ENCODE data around the gene COL8A2.

COL8A2 gene

GRCh38 chr1:36164361-36164760 is 39.3 kb upstream of the COL8A2 start:
- no peaks in the 10 kb centered on the region for H4K20me1 ChIP-seq (ENCODE audit: low read depth, low read length)
- H3K27ac ChIP-seq (ENCODE audit: low read depth, low read length) = no peak overlapping the region
- no peak overlapping the region for H3K9ac ChIP-seq (ENCODE audit: low read length)
- no peaks in the 10 kb centered on the region for H3K9me2 ChIP-seq (replicated peaks; ENCODE audit: insufficient read depth, low read length)
- peaks cover 58% of the 10 kb centered on the region for H3K79me2 ChIP-seq (ENCODE audit: insufficient read depth, low read length)
- no peaks in the 10 kb centered on the region for H3K9me3 ChIP-seq (ENCODE audit: insufficient read depth, low read length)
- no peak overlapping the region for H3K4me2 ChIP-seq (ENCODE audit: low read depth, low read length, poor library complexity, severe bottlenecking)
- H3F3A ChIP-seq (ENCODE audit: insufficient read depth) = no peaks in the 10 kb centered on the region; the same call in 1 of the 2 replicates
- no peaks in the 10 kb centered on the region for H3K27me3 ChIP-seq (ENCODE audit: low read length)
- H3K36me3 ChIP-seq (ENCODE audit: low read length) = no peaks in the 10 kb centered on the region
- TF ChIP-seq CTCF (IDR thresholded peaks at IDR 0.05; ENCODE audit: insufficient read depth, low read length, poor library complexity, severe bottlenecking) (no peak), EZH2phosphoT487 (conservative IDR thresholded peaks at IDR 0.05; ENCODE audit: low read length) (no peak)
- no peak overlapping the region for H2AFZ ChIP-seq (ENCODE audit: low read depth, low read length, severe bottlenecking)
- H3K4me3 ChIP-seq (ENCODE audit: insufficient read depth, low read length, poor library complexity, severe bottlenecking) = no peak overlapping the region

- Histone ChIP-seq H3K79me2 (ENCODE audit: insufficient read depth, low read length) (peaks cover 63% of the 10 kb centered on the region), H3K27ac (ENCODE audit: low read depth, low read length) (no peak overlapping the region), H3K9me2 (replicated peaks; ENCODE audit: insufficient read depth, low read length) (no peaks in the 10 kb centered on the region), H3K9ac (ENCODE audit: low read length) (no peak overlapping the region), H3K4me2 (ENCODE audit: low read depth, low read length, poor library complexity, severe bottlenecking) (no peak overlapping the region), H2AFZ (ENCODE audit: low read depth, low read length, severe bottlenecking) (no peak overlapping the region), H4K20me1 (ENCODE audit: low read depth, low read length) (no peaks in the 10 kb centered on the region), H3K9me3 (ENCODE audit: insufficient read depth, low read length) (no peaks in the 10 kb centered on the region), H3K36me3 (ENCODE audit: low read length) (no peaks in the 10 kb centered on the region), H3K27me3 (ENCODE audit: low read length) (no peaks in the 10 kb centered on the region), H3F3A (ENCODE audit: insufficient read depth) (no peaks in the 10 kb centered on the region; the same call in 1 of the 2 replicates), H3K4me3 (ENCODE audit: insufficient read depth, low read length, poor library complexity, severe bottlenecking) (no peak overlapping the region)
- TF ChIP-seq CTCF (IDR thresholded peaks at IDR 0.05; ENCODE audit: insufficient read depth, low read length, poor library complexity, severe bottlenecking) = no peak
- no peak for TF ChIP-seq EZH2phosphoT487 (conservative IDR thresholded peaks at IDR 0.05; ENCODE audit: low read length)
These were observed 38.4 kb upstream of the COL8A2 start for GRCh38 chr1:36163426-36163825.

- no peaks in the 10 kb centered on the region for H3K27me3 ChIP-seq (ENCODE audit: low read length)
- no peaks in the 10 kb centered on the region for H3K9me3 ChIP-seq (ENCODE audit: insufficient read depth, low read length)
- H2AFZ ChIP-seq (ENCODE audit: low read depth, low read length, severe bottlenecking) = no peak overlapping the region
- H3K36me3 ChIP-seq (ENCODE audit: low read length) = no peaks in the 10 kb centered on the region
- H3K27ac ChIP-seq (ENCODE audit: low read depth, low read length) = no peak overlapping the region
- peaks cover 1% of the 10 kb centered on the region; the same call in 1 of the 2 replicates for H3F3A ChIP-seq (ENCODE audit: insufficient read depth)
- peaks cover 64% of the 10 kb centered on the region for H3K79me2 ChIP-seq (ENCODE audit: insufficient read depth, low read length)
- no peaks in the 10 kb centered on the region for H4K20me1 ChIP-seq (ENCODE audit: low read depth, low read length)
- no peak overlapping the region for H3K4me2 ChIP-seq (ENCODE audit: low read depth, low read length, poor library complexity, severe bottlenecking)
- H3K9ac ChIP-seq (ENCODE audit: low read length) = no peak overlapping the region
- H3K9me2 ChIP-seq (replicated peaks; ENCODE audit: insufficient read depth, low read length) = no peaks in the 10 kb centered on the region
- no peak for TF ChIP-seq EZH2phosphoT487 (conservative IDR thresholded peaks at IDR 0.05; ENCODE audit: low read length)
- TF ChIP-seq CTCF (IDR thresholded peaks at IDR 0.05; ENCODE audit: insufficient read depth, low read length, poor library complexity, severe bottlenecking) = no peak
- no peak overlapping the region for H3K4me3 ChIP-seq (ENCODE audit: insufficient read depth, low read length, poor library complexity, severe bottlenecking)
These were observed 37.7 kb upstream of the COL8A2 start for GRCh38 chr1:36162680-36163239.
